SK-N-SH (cell line): Measurements from ENCODE around the gene CACNA2D1.

ENCODE experiments used
- CHD2 ChIP-seq: fragments of 150-350 bp; IDR thresholded peaks from 2 replicates; pipeline ENCODE4 v1.6.1; 2018; ENCODE audit warnings: low read length; ENCODE audit not compliant: partially characterized antibody
- ELF1 ChIP-seq: IDR thresholded peaks from 2 replicates; pipeline ENCODE4 v1.4.0; 2012
- EP300 ChIP-seq, 2 experiments: IDR thresholded peaks; 2 replicates each; pipeline versions ENCODE4 v1.4.0 to v1.6.1; 2012; ENCODE audit warnings: borderline replicate concordance in 1 of 2, low read depth in 1 of 2, low read length in 1 of 2
- EZH2phosphoT487 ChIP-seq: fragments of 200-600 bp; sonication (generic); IDR thresholded peaks from 2 replicates; pipeline ENCODE4 v1.6.1; 2017; ENCODE audit warnings: low read depth, mixed run types, mild to moderate bottlenecking, antibody characterized with exemption, moderate library complexity, borderline replicate concordance
- FOXJ3 ChIP-seq: sonication (generic); formaldehyde crosslinking; IDR thresholded peaks from 2 replicates; pipeline ENCODE4 v1.5.1; 2020; ENCODE audit warnings: mild to moderate bottlenecking, missing genetic modification reagents
- FOXM1 ChIP-seq: IDR thresholded peaks from 2 replicates; pipeline ENCODE4 v1.4.0; 2012; ENCODE audit warnings: low read depth, mild to moderate bottlenecking
- JUND ChIP-seq: IDR thresholded peaks from 2 replicates; pipeline ENCODE4 v1.4.0; 2012
- POLR2AphosphoS5 ChIP-seq: IDR thresholded peaks from 2 replicates; pipeline ENCODE4 v1.6.1; 2012; ENCODE audit warnings: low read depth, low read length
- RXRA ChIP-seq: IDR thresholded peaks from 2 replicates; pipeline ENCODE4 v1.4.0; 2012; ENCODE audit warnings: low read depth, mild to moderate bottlenecking, borderline replicate concordance
- TAF1 ChIP-seq: IDR thresholded peaks from 2 replicates; pipeline ENCODE4 v1.6.1; 2012; ENCODE audit warnings: low read depth, mild to moderate bottlenecking, low read length, moderate library complexity, borderline replicate concordance
- YY1 ChIP-seq: IDR thresholded peaks from 2 replicates; pipeline ENCODE4 v1.4.0; 2012; ENCODE audit warnings: low read depth, mild to moderate bottlenecking
- TF ChIP-seq, protein P1 (sequence below): fragments of 200-600 bp; sonication (generic); IDR thresholded peaks from 2 replicates; pipeline ENCODE4 v1.6.1; 2017; ENCODE audit warnings: antibody characterized with exemption, mild to moderate bottlenecking, moderate library complexity
- TF ChIP-seq, protein P2 (sequence below): IDR thresholded peaks from 2 replicates; pipeline ENCODE4 v1.4.0; 2012; ENCODE audit warnings: low read depth, borderline replicate concordance
- TF ChIP-seq, protein P3 (sequence below): IDR thresholded peaks from 2 replicates; pipeline ENCODE4 v1.6.1; 2012; ENCODE audit warnings: mild to moderate bottlenecking, low read depth, low read length, moderate library complexity

DNA sequence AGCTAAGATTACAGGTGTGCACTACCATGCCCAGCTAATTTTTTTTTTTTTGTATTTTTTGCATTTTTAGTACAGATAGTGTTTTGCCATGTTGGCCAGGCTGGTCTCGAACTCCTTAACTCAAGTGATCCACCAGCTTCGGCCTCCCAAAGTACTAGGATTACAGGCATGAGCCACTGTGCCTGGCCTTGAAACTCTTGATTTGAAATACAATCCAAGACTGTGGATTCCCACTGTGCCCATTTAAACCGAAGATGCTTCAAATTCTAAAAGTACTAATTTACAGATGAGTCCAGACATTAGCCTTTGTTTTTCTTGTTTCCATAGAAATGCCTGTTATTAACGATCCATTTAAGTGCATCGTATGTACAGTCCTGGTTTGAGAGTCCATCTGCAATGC lies 130.9 kb downstream of the CACNA2D1 start:
- TF ChIP-seq, protein P1, sequence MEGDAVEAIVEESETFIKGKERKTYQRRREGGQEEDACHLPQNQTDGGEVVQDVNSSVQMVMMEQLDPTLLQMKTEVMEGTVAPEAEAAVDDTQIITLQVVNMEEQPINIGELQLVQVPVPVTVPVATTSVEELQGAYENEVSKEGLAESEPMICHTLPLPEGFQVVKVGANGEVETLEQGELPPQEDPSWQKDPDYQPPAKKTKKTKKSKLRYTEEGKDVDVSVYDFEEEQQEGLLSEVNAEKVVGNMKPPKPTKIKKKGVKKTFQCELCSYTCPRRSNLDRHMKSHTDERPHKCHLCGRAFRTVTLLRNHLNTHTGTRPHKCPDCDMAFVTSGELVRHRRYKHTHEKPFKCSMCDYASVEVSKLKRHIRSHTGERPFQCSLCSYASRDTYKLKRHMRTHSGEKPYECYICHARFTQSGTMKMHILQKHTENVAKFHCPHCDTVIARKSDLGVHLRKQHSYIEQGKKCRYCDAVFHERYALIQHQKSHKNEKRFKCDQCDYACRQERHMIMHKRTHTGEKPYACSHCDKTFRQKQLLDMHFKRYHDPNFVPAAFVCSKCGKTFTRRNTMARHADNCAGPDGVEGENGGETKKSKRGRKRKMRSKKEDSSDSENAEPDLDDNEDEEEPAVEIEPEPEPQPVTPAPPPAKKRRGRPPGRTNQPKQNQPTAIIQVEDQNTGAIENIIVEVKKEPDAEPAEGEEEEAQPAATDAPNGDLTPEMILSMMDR, result no peak
- TF ChIP-seq, protein P2, sequence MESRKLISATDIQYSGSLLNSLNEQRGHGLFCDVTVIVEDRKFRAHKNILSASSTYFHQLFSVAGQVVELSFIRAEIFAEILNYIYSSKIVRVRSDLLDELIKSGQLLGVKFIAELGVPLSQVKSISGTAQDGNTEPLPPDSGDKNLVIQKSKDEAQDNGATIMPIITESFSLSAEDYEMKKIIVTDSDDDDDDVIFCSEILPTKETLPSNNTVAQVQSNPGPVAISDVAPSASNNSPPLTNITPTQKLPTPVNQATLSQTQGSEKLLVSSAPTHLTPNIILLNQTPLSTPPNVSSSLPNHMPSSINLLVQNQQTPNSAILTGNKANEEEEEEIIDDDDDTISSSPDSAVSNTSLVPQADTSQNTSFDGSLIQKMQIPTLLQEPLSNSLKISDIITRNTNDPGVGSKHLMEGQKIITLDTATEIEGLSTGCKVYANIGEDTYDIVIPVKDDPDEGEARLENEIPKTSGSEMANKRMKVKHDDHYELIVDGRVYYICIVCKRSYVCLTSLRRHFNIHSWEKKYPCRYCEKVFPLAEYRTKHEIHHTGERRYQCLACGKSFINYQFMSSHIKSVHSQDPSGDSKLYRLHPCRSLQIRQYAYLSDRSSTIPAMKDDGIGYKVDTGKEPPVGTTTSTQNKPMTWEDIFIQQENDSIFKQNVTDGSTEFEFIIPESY, result no peak
- TF ChIP-seq TAF1 (no peak), YY1 (no peak), RXRA (no peak), CHD2 (no peak), FOXM1 (no peak), EZH2phosphoT487 (no peak), POLR2AphosphoS5 (no peak), JUND (no peak), EP300 (IDR thresholded peaks at IDR 0.05; ENCODE audit: borderline replicate concordance in 1 of 2, low read depth in 1 of 2, low read length in 1 of 2) (no peak), FOXJ3 (no peak), ELF1 (no peak)
- TF ChIP-seq, protein P3, sequence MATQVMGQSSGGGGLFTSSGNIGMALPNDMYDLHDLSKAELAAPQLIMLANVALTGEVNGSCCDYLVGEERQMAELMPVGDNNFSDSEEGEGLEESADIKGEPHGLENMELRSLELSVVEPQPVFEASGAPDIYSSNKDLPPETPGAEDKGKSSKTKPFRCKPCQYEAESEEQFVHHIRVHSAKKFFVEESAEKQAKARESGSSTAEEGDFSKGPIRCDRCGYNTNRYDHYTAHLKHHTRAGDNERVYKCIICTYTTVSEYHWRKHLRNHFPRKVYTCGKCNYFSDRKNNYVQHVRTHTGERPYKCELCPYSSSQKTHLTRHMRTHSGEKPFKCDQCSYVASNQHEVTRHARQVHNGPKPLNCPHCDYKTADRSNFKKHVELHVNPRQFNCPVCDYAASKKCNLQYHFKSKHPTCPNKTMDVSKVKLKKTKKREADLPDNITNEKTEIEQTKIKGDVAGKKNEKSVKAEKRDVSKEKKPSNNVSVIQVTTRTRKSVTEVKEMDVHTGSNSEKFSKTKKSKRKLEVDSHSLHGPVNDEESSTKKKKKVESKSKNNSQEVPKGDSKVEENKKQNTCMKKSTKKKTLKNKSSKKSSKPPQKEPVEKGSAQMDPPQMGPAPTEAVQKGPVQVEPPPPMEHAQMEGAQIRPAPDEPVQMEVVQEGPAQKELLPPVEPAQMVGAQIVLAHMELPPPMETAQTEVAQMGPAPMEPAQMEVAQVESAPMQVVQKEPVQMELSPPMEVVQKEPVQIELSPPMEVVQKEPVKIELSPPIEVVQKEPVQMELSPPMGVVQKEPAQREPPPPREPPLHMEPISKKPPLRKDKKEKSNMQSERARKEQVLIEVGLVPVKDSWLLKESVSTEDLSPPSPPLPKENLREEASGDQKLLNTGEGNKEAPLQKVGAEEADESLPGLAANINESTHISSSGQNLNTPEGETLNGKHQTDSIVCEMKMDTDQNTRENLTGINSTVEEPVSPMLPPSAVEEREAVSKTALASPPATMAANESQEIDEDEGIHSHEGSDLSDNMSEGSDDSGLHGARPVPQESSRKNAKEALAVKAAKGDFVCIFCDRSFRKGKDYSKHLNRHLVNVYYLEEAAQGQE, result no peak
